ENCODE data around the gene VAV2. TPM values are rescaled to one million over a fixed set of nuclear protein-coding genes. Genes with fewer than 3 reads are reported as not detected.

VAV2 gene
- total and polyA plus RNA-seq, 11 donors = 3.3 to 9.9 (median 5.3) TPM

DNA sequence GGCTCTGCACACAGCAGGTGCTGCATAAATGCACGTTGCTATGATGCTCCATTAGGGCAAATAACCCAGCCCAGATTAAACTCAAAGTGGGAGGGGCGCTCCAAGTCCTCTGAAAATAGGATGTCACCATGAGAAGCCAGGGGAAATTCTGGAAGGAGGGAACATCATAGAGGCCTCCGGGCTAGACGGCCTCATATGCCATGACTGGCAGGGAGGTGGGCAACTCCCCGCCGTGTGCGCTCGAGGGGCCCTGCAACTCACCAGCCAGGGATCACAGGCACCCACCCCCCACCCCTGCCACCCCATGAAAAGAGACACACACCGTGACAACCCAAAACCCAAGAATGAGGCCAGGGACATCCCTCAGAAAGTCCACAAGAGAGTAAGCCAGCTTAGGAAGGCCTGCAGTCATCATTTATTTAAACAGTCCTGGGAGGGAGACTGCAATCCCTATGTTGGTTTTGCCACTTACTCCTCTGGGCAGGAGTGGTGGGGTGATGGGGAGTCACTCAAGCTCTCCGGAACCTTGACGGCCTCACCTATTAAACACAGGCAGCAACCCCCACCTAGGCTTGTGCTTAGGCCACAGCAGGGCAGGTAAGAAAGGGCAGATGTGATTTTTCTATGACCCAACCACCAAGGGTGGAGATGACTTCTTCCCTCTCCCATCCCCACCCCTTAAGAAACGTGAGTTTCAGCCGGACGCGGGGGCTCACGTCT lies 4.0 kb downstream of the VAV2 start:
- H3K27ac ChIP-seq = no peak overlapping the region
- intact Hi-C loops (cut with DNase I) = no loop called here
- H3K4me1 ChIP-seq = peaks cover 0 to 19% (median 8%) of the 10 kb centered on the region in 12 donors
- TF ChIP-seq, protein P1, sequence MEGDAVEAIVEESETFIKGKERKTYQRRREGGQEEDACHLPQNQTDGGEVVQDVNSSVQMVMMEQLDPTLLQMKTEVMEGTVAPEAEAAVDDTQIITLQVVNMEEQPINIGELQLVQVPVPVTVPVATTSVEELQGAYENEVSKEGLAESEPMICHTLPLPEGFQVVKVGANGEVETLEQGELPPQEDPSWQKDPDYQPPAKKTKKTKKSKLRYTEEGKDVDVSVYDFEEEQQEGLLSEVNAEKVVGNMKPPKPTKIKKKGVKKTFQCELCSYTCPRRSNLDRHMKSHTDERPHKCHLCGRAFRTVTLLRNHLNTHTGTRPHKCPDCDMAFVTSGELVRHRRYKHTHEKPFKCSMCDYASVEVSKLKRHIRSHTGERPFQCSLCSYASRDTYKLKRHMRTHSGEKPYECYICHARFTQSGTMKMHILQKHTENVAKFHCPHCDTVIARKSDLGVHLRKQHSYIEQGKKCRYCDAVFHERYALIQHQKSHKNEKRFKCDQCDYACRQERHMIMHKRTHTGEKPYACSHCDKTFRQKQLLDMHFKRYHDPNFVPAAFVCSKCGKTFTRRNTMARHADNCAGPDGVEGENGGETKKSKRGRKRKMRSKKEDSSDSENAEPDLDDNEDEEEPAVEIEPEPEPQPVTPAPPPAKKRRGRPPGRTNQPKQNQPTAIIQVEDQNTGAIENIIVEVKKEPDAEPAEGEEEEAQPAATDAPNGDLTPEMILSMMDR (IDR thresholded peaks at IDR 0.05) = no peak
- TF ChIP-seq POLR2A (IDR thresholded peaks at IDR 0.05) = no peak
- no peak for DNase-seq
- 87 to 91% (median 89%) methylated on average over 12 to 16 of the region's 16 CpGs for WGBS, 4 donors
- peaks cover 0 to 4% (median 0%) of the 10 kb centered on the region in 9 donors for H3K27me3 ChIP-seq
- no peak for ATAC-seq
- no peak overlapping the region for H3K4me3 ChIP-seq
- no peaks in the 10 kb centered on the region for H3K9me3 ChIP-seq
- no peaks in the 10 kb centered on the region for H3K36me3 ChIP-seq

- Histone ChIP-seq H3K36me3 (no peaks in the 10 kb centered on the region), H3K27me3 (peaks cover 0 to 4% (median 0%) of the 10 kb centered on the region in 9 donors), H3K4me1 (peaks cover 0 to 15% (median 8%) of the 10 kb centered on the region in 12 donors), H3K9me3 (no peaks in the 10 kb centered on the region), H3K4me3 (no peak overlapping the region), H3K27ac (no peak overlapping the region)
- ATAC-seq (no peak), DNase-seq (no peak)
- no peak for TF ChIP-seq POLR2A (IDR thresholded peaks at IDR 0.05)
- TF ChIP-seq, protein P1 (IDR thresholded peaks at IDR 0.05) = no peak
- WGBS, 4 donors = 91 to 96% (median 94%) methylated on average over 14 of the region's 14 CpGs
- intact Hi-C loops (cut with DNase I) = no loop called here
Observed at GRCh38 chr9:133987446-133987788, 4.7 kb downstream of the VAV2 start.

DNA sequence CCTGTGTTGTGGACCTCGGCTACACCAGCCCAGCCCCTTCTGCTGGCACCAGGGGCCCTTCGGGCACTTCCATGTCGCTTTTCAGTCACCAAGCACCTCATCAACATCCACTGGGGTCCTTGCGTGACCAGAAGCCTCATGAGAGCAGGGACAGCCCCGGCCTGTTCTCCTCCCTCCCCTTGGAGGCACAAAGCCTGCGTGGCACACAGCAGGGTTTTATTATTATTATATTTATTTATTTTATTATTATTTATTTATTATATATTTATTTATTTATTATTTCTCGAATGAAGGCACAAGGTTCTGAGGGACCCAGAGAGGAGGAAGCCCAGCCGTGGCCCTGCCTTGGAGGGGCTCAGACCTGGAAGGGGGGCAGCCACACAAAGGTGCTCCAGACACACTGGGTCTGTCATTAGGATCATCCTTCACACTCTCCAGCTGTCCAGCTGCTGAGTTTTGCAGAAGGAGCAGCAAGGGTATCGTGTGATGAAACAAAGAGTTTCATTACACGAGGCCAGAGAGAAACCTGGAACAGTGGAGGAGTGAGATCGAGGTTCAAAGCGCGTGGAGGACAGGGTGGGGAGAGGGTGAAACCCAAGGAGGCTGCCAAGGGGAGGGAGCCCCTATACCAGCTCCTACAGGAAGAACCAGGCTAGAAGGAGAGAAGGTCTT lies 5.2 kb downstream of the VAV2 start:
- DNase-seq (no peak), ATAC-seq (no peak)
- Histone ChIP-seq H3K27ac (no peak overlapping the region), H3K36me3 (no peaks in the 10 kb centered on the region), H3K4me3 (no peak overlapping the region), H3K4me1 (peaks cover 0 to 14% (median 8%) of the 10 kb centered on the region in 12 donors), H3K9me3 (no peaks in the 10 kb centered on the region), H3K27me3 (peaks cover 0 to 4% (median 0%) of the 10 kb centered on the region in 9 donors)
- intact Hi-C loops (cut with DNase I) = no loop called here
- 90 to 95% (median 93%) methylated on average over 13 of the region's 13 CpGs for WGBS, 4 donors
- TF ChIP-seq POLR2A (IDR thresholded peaks at IDR 0.05) = no peak
- TF ChIP-seq, protein P1 (IDR thresholded peaks at IDR 0.05) = no peak

GRCh38 chr9:133986061-133986460 lies 6.1 kb downstream of the VAV2 start:
- Histone ChIP-seq H3K36me3 (no peaks in the 10 kb centered on the region), H3K4me3 (no peak overlapping the region), H3K27ac (no peak overlapping the region), H3K27me3 (peaks cover 0 to 3% (median 0%) of the 10 kb centered on the region in 9 donors), H3K4me1 (peaks cover 0 to 12% (median 2%) of the 10 kb centered on the region in 12 donors), H3K9me3 (no peaks in the 10 kb centered on the region)
- ATAC-seq = no peak
- DNase-seq = no peak
- intact Hi-C loops (cut with DNase I) = no loop called here
- no peak for TF ChIP-seq POLR2A (IDR thresholded peaks at IDR 0.05)
- TF ChIP-seq, protein P1 (IDR thresholded peaks at IDR 0.05) = no peak
- 77 to 96% (median 86%) methylated on average over 6 of the region's 6 CpGs for WGBS, 4 donors

Measured in heart left ventricle (tissue), 16 donors.